HEK293 (cell line): ENCODE results near the gene METTL26.
A peak's percentile ranks its signal among the peaks of the same experiment; 100 is the strongest.

Experiments used
- CTCF ChIA-PET: fragments of 350-600 bp; formaldehyde crosslinking; extraction: SDS; loops from one replicate; lab custom pipeline; 2021; ENCODE audit warnings: antibody characterized with exemption; lab: Yijun Ruan, JAX
- POLR2A ChIA-PET: fragments of 300-600 bp; formaldehyde crosslinking; extraction: SDS; loops from one replicate; lab custom pipeline; 2020; ENCODE audit warnings: antibody characterized with exemption, inconsistent platforms; lab: Yijun Ruan, JAX
- H3K27ac ChIP-seq: fragments of 200-500 bp; sonication (Bioruptor generic); 2 replicates; pipeline ENCODE4 v1.5.1; 2014; ENCODE audit warnings: low read depth, low read length, control low read depth, inconsistent platforms; ENCODE audit errors: extremely low read depth
- H3K36me3 ChIP-seq, 2 experiments: fragments of 200-500 bp in 1 of 2; sonication (Bioruptor generic) in 1 of 2; 1 replicate in 1 of 2; 2 replicates in 1 of 2; pipeline ENCODE4 v1.5.1; 2014 to 2017; ENCODE audit warnings: inconsistent platforms in 2 of 2, low read length in 2 of 2; ENCODE audit not compliant: control insufficient read depth in 2 of 2, insufficient read depth in 1 of 2
- H3K4me1 ChIP-seq: fragments of 200-500 bp; sonication (Bioruptor generic); 2 replicates; pipeline ENCODE4 v1.5.1; 2014; ENCODE audit warnings: mild to moderate bottlenecking, low read length, inconsistent platforms; ENCODE audit not compliant: control insufficient read depth, insufficient read depth
- H3K4me3 ChIP-seq: 2 replicates; pipeline ENCODE4 v1.5.1; 2011; ENCODE audit warnings: low read depth, mild to moderate bottlenecking, control low read depth, low read length, moderate library complexity
- H3K9me3 ChIP-seq: fragments of 200-500 bp; sonication (Bioruptor generic); 2 replicates; pipeline ENCODE4 v1.5.1; 2014; ENCODE audit warnings: low read depth, low read length, inconsistent platforms; ENCODE audit not compliant: control insufficient read depth, insufficient read depth
- GLIS2 ChIP-seq: fragments of 450-650 bp; formaldehyde crosslinking; IDR thresholded peaks from 2 replicates; pipeline ENCODE4 v1.5.1; 2016; ENCODE audit warnings: missing biosample characterization, missing genetic modification characterization
- KLF16 ChIP-seq: fragments of 450-650 bp; formaldehyde crosslinking; IDR thresholded peaks from 2 replicates; pipeline ENCODE4 v1.5.1; 2017; ENCODE audit warnings: missing biosample characterization, missing genetic modification characterization
- SP7 ChIP-seq: fragments of 450-650 bp; formaldehyde crosslinking; IDR thresholded peaks from 2 replicates; pipeline ENCODE4 v1.5.1; 2016; ENCODE audit warnings: missing biosample characterization, missing genetic modification characterization
- ZBTB17 ChIP-seq: fragments of 450-650 bp; formaldehyde crosslinking; IDR thresholded peaks from 2 replicates; pipeline ENCODE4 v1.5.1; 2016; ENCODE audit warnings: missing biosample characterization, missing genetic modification characterization
- ZBTB7A ChIP-seq: fragments of 450-650 bp; formaldehyde crosslinking; IDR thresholded peaks from 2 replicates; pipeline ENCODE4 v1.5.1; 2016; ENCODE audit warnings: low read depth, missing biosample characterization, missing genetic modification characterization
- ZBTB8A ChIP-seq: fragments of 450-650 bp; formaldehyde crosslinking; IDR thresholded peaks from 2 replicates; pipeline ENCODE4 v1.5.1; 2016; ENCODE audit warnings: missing biosample characterization, missing genetic modification characterization
- ZFP3 ChIP-seq: fragments of 450-650 bp; formaldehyde crosslinking; IDR thresholded peaks from 2 replicates; pipeline ENCODE4 v1.5.1; 2016; ENCODE audit warnings: low read depth, missing biosample characterization, missing genetic modification characterization
- ZNF175 ChIP-seq: fragments of 450-650 bp; formaldehyde crosslinking; IDR thresholded peaks from 2 replicates; pipeline ENCODE4 v1.5.1; 2016; ENCODE audit warnings: missing biosample characterization, missing genetic modification characterization
- ZNF214 ChIP-seq: fragments of 450-650 bp; formaldehyde crosslinking; IDR thresholded peaks from 2 replicates; pipeline ENCODE4 v1.5.1; 2017; ENCODE audit warnings: missing biosample characterization, mild to moderate bottlenecking, missing genetic modification characterization, borderline replicate concordance
- ZNF426 ChIP-seq: fragments of 450-650 bp; formaldehyde crosslinking; IDR thresholded peaks from 2 replicates; pipeline ENCODE4 v1.5.1; 2017; ENCODE audit warnings: missing biosample characterization, missing genetic modification characterization, mild to moderate bottlenecking, inconsistent platforms, moderate library complexity
- ZNF530 ChIP-seq: fragments of 450-650 bp; formaldehyde crosslinking; IDR thresholded peaks from 2 replicates; pipeline ENCODE4 v1.5.1; 2016; ENCODE audit warnings: low read depth, missing biosample characterization, missing genetic modification characterization
- ZNF555 ChIP-seq: fragments of 450-650 bp; formaldehyde crosslinking; conservative IDR thresholded peaks from 2 replicates; pipeline ENCODE4 v1.5.1; 2017; ENCODE audit warnings: missing biosample characterization, mild to moderate bottlenecking, missing genetic modification characterization, inconsistent platforms
- ZNF596 ChIP-seq: fragments of 450-650 bp; IDR thresholded peaks from 2 replicates; pipeline ENCODE4 v1.5.0; 2018; ENCODE audit warnings: missing biosample characterization, mild to moderate bottlenecking, missing genetic modification characterization, moderate library complexity
- ZSCAN16 ChIP-seq: fragments of 450-650 bp; formaldehyde crosslinking; IDR thresholded peaks from 2 replicates; pipeline ENCODE4 v1.5.1; 2016; ENCODE audit warnings: missing biosample characterization, missing genetic modification characterization
- TF ChIP-seq, protein P1 (sequence below): fragments of 450-650 bp; formaldehyde crosslinking; IDR thresholded peaks from 2 replicates; pipeline ENCODE4 v1.5.1; 2017; ENCODE audit warnings: missing biosample characterization, missing genetic modification characterization
- TF ChIP-seq, protein P2 (sequence below): fragments of 450-650 bp; formaldehyde crosslinking; IDR thresholded peaks from 2 replicates; pipeline ENCODE4 v1.5.1; 2017; ENCODE audit warnings: missing biosample characterization, mild to moderate bottlenecking, missing genetic modification characterization, moderate library complexity
- TF ChIP-seq, protein P3 (sequence below): fragments of 450-650 bp; formaldehyde crosslinking; IDR thresholded peaks from 2 replicates; pipeline ENCODE4 v1.5.1; 2016; ENCODE audit warnings: missing biosample characterization, missing genetic modification characterization
- TF ChIP-seq, protein P4 (sequence below): fragments of 450-650 bp; formaldehyde crosslinking; IDR thresholded peaks from 2 replicates; pipeline ENCODE4 v1.5.1; 2016; ENCODE audit warnings: missing biosample characterization, missing genetic modification characterization
- TF ChIP-seq, protein P5 (sequence below): fragments of 450-650 bp; formaldehyde crosslinking; IDR thresholded peaks from 2 replicates; pipeline ENCODE4 v1.5.1; 2016; ENCODE audit warnings: missing biosample characterization, missing genetic modification characterization, borderline replicate concordance
- TF ChIP-seq, protein P6 (sequence below): fragments of 450-650 bp; formaldehyde crosslinking; IDR thresholded peaks from 2 replicates; pipeline ENCODE4 v1.5.1; 2016; ENCODE audit warnings: missing biosample characterization, missing genetic modification characterization
- TF ChIP-seq, protein P7 (sequence below): fragments of 450-650 bp; formaldehyde crosslinking; IDR thresholded peaks from 2 replicates; pipeline ENCODE4 v1.5.1; 2016; ENCODE audit warnings: missing biosample characterization, missing genetic modification characterization

Gene METTL26

DNA sequence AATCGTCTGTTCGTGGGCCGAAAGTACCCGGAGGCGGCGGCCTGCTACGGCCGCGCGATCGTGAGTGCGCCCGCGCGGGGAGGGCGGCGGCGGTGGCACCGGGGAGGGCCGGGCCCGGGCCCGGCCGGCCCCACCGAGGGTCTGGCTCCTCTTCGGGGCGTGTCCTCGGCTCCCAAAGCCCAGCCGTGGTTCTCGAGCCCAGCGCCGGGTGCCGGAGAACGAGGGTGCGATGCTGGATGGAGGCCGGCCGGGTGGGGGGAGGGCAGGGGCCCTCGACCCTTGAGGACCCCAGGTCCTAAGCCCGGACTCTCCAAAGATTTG, 44.5 kb upstream of the METTL26 start (continued):
- TF ChIP-seq, protein P1, sequence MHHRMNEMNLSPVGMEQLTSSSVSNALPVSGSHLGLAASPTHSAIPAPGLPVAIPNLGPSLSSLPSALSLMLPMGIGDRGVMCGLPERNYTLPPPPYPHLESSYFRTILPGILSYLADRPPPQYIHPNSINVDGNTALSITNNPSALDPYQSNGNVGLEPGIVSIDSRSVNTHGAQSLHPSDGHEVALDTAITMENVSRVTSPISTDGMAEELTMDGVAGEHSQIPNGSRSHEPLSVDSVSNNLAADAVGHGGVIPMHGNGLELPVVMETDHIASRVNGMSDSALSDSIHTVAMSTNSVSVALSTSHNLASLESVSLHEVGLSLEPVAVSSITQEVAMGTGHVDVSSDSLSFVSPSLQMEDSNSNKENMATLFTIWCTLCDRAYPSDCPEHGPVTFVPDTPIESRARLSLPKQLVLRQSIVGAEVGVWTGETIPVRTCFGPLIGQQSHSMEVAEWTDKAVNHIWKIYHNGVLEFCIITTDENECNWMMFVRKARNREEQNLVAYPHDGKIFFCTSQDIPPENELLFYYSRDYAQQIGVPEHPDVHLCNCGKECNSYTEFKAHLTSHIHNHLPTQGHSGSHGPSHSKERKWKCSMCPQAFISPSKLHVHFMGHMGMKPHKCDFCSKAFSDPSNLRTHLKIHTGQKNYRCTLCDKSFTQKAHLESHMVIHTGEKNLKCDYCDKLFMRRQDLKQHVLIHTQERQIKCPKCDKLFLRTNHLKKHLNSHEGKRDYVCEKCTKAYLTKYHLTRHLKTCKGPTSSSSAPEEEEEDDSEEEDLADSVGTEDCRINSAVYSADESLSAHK (tag by site-specific recombination) = no peak
- TF ChIP-seq, protein P2, sequence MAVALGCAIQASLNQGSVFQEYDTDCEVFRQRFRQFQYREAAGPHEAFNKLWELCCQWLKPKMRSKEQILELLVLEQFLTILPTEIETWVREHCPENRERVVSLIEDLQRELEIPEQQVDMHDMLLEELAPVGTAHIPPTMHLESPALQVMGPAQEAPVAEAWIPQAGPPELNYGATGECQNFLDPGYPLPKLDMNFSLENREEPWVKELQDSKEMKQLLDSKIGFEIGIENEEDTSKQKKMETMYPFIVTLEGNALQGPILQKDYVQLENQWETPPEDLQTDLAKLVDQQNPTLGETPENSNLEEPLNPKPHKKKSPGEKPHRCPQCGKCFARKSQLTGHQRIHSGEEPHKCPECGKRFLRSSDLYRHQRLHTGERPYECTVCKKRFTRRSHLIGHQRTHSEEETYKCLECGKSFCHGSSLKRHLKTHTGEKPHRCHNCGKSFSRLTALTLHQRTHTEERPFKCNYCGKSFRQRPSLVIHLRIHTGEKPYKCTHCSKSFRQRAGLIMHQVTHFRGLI = no peak
- no peak for TF ChIP-seq ZNF426 (tag by site-specific recombination)
- no peak for TF ChIP-seq ZBTB8A (tag by site-specific recombination)
- TF ChIP-seq, protein P3, sequence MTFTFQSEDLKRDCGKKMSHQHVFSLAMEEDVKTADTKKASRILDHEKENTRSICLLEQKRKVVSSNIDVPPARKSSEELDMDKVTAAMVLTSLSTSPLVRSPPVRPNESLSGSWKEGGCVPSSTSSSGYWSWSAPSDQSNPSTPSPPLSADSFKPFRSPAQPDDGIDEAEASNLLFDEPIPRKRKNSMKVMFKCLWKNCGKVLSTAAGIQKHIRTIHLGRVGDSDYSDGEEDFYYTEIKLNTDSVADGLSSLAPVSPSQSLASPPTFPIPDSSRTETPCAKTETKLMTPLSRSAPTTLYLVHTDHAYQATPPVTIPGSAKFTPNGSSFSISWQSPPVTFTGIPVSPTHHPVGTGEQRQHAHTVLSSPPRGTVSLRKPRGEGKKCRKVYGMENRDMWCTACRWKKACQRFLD (tag by site-specific recombination) = no peak
- TF ChIP-seq ZNF530 = no peak

DNA sequence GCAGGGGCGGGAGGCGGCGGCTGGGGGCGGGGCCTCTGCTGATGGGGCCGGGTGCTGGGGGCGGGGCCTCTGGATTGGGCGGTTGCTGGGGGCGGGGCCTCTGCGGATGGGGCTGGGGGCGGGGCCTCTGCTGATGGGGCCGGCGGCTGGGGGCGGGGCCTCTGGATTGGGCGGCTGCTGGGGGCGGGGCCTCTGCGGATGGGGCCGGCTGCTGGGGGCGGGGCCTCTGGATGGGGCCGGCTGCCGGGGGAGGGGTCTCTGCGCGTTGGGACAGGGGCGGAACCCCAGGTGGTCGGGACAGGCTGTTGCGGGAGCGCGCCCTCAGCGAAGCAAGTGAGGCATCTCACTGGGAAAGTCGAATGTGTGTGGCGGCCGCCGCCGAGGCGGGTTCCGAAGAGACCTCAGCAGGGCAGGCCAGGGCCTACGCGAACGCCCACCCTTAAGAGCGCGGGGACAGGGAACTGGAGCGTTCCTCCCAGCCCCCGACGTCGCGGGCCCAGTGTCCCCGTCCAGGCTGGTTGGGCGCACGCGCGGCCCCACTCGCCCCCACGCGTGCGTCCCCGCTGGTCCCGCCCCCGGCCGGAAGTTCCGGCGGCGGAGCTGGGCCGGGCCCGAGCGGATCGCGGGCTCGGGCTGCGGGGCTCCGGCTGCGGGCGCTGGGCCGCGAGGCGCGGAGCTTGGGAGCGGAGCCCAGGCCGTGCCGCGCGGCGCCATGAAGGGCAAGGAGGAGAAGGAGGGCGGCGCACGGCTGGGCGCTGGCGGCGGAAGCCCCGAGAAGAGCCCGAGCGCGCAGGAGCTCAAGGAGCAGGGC, 43.9 kb upstream of the METTL26 start, which contains the start of gene STUB1:
TSS of gene STUB1 (plus strand) at position 597 of the 811 bp plus-strand sequence. CDS start at position 713, 116 bp downstream.
- Histone ChIP-seq H3K9me3 (no peaks in the 10 kb centered on the region), H3K27ac (peak within 1 kb of the TSS; percentile 97), H3K4me1 (peaks cover 14% of the 10 kb centered on the region; the same call in 1 of the 2 replicates), H3K36me3 (peaks cover 3 to 37% of the 10 kb centered on the region in 2 experiments; a peak in 1 of 3 replicates), H3K4me3 (peak within 1 kb of the TSS; percentile 82)
- POLR2A ChIA-PET = interaction anchor here (0.9 to 5.4 kb wide), 10 partner anchors 10 to 108 kb away, joined by 3 to 57 read pairs (median 4); partner anchors contain the start of genes ANTKMT, CHTF18, RHOT2 and RPUSD1
- CTCF ChIA-PET = no interaction called here
- TF ChIP-seq, protein P4, sequence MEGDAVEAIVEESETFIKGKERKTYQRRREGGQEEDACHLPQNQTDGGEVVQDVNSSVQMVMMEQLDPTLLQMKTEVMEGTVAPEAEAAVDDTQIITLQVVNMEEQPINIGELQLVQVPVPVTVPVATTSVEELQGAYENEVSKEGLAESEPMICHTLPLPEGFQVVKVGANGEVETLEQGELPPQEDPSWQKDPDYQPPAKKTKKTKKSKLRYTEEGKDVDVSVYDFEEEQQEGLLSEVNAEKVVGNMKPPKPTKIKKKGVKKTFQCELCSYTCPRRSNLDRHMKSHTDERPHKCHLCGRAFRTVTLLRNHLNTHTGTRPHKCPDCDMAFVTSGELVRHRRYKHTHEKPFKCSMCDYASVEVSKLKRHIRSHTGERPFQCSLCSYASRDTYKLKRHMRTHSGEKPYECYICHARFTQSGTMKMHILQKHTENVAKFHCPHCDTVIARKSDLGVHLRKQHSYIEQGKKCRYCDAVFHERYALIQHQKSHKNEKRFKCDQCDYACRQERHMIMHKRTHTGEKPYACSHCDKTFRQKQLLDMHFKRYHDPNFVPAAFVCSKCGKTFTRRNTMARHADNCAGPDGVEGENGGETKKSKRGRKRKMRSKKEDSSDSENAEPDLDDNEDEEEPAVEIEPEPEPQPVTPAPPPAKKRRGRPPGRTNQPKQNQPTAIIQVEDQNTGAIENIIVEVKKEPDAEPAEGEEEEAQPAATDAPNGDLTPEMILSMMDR (tag by site-specific recombination) = no peak
- no peak for TF ChIP-seq ZFP3 (tag by site-specific recombination)
- peak; percentile 96 for TF ChIP-seq GLIS2 (tag by site-specific recombination)
- peak; percentile 48 for TF ChIP-seq SP7 (tag by site-specific recombination)
- TF ChIP-seq ZNF555 = no peak
- TF ChIP-seq ZNF596 (tag by site-specific recombination) = no peak
- TF ChIP-seq, protein P5, sequence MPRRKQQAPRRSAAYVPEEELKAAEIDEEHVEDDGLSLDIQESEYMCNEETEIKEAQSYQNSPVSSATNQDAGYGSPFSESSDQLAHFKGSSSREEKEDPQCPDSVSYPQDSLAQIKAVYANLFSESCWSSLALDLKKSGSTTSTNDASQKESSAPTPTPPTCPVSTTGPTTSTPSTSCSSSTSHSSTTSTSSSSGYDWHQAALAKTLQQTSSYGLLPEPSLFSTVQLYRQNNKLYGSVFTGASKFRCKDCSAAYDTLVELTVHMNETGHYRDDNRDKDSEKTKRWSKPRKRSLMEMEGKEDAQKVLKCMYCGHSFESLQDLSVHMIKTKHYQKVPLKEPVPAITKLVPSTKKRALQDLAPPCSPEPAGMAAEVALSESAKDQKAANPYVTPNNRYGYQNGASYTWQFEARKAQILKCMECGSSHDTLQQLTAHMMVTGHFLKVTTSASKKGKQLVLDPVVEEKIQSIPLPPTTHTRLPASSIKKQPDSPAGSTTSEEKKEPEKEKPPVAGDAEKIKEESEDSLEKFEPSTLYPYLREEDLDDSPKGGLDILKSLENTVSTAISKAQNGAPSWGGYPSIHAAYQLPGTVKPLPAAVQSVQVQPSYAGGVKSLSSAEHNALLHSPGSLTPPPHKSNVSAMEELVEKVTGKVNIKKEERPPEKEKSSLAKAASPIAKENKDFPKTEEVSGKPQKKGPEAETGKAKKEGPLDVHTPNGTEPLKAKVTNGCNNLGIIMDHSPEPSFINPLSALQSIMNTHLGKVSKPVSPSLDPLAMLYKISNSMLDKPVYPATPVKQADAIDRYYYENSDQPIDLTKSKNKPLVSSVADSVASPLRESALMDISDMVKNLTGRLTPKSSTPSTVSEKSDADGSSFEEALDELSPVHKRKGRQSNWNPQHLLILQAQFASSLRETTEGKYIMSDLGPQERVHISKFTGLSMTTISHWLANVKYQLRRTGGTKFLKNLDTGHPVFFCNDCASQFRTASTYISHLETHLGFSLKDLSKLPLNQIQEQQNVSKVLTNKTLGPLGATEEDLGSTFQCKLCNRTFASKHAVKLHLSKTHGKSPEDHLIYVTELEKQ = no peak
- TF ChIP-seq, protein P6, sequence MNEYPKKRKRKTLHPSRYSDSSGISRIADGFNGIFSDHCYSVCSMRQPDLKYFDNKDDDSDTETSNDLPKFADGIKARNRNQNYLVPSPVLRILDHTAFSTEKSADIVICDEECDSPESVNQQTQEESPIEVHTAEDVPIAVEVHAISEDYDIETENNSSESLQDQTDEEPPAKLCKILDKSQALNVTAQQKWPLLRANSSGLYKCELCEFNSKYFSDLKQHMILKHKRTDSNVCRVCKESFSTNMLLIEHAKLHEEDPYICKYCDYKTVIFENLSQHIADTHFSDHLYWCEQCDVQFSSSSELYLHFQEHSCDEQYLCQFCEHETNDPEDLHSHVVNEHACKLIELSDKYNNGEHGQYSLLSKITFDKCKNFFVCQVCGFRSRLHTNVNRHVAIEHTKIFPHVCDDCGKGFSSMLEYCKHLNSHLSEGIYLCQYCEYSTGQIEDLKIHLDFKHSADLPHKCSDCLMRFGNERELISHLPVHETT (tag by site-specific recombination) = no peak
- TF ChIP-seq ZBTB7A (tag by site-specific recombination) = peak; percentile 98
- no peak for TF ChIP-seq ZNF214
- peak; percentile 75 for TF ChIP-seq KLF16 (tag by site-specific recombination)
- no peak for TF ChIP-seq ZSCAN16 (tag by site-specific recombination)
- TF ChIP-seq, protein P7, sequence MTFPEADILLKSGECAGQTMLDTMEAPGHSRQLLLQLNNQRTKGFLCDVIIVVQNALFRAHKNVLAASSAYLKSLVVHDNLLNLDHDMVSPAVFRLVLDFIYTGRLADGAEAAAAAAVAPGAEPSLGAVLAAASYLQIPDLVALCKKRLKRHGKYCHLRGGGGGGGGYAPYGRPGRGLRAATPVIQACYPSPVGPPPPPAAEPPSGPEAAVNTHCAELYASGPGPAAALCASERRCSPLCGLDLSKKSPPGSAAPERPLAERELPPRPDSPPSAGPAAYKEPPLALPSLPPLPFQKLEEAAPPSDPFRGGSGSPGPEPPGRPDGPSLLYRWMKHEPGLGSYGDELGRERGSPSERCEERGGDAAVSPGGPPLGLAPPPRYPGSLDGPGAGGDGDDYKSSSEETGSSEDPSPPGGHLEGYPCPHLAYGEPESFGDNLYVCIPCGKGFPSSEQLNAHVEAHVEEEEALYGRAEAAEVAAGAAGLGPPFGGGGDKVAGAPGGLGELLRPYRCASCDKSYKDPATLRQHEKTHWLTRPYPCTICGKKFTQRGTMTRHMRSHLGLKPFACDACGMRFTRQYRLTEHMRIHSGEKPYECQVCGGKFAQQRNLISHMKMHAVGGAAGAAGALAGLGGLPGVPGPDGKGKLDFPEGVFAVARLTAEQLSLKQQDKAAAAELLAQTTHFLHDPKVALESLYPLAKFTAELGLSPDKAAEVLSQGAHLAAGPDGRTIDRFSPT = no peak
- TF ChIP-seq ZBTB17 (tag by site-specific recombination) = no peak
- no peak for TF ChIP-seq ZNF175
